Suprapubic skin (tissue), 4 donors: ENCODE results near the gene MYL10.
"Not testable (repeated sequence)": the region's sequence is repeated elsewhere in the genome, so short reads cannot be mapped to it uniquely, and the experiment has no call there.

Source experiments
- EP300 ChIP-seq: sonication (generic); formaldehyde crosslinking; IDR thresholded peaks from one replicate; pipeline ENCODE4 v1.6.1; 2017; ENCODE audit warnings: antibody characterized with exemption
- POLR2A ChIP-seq, 2 donors: fragments of 450-650 bp; IDR thresholded peaks; one replicate each; pipeline ENCODE4 v1.6.1; 2017; ENCODE audit warnings: antibody characterized with exemption in 2 of 2, mild to moderate bottlenecking in 2 of 2, moderate library complexity in 2 of 2
- POLR2AphosphoS5 ChIP-seq, 3 donors: sonication (generic); formaldehyde crosslinking; IDR thresholded peaks; one replicate each; pipeline ENCODE4 v1.6.1; 2017; ENCODE audit warnings: antibody characterized with exemption in 3 of 3
- TF ChIP-seq, protein P1 (sequence below), 2 donors: fragments of 200-600 bp in 1 of 2; fragments of 450-650 bp in 1 of 2; sonication (generic) in 1 of 2; IDR thresholded peaks; one replicate each; pipeline ENCODE4 v1.5.1; 2016 to 2019; ENCODE audit warnings: antibody characterized with exemption in 2 of 2, mild to moderate bottlenecking in 1 of 2, moderate library complexity in 1 of 2

- TF ChIP-seq, protein P1, sequence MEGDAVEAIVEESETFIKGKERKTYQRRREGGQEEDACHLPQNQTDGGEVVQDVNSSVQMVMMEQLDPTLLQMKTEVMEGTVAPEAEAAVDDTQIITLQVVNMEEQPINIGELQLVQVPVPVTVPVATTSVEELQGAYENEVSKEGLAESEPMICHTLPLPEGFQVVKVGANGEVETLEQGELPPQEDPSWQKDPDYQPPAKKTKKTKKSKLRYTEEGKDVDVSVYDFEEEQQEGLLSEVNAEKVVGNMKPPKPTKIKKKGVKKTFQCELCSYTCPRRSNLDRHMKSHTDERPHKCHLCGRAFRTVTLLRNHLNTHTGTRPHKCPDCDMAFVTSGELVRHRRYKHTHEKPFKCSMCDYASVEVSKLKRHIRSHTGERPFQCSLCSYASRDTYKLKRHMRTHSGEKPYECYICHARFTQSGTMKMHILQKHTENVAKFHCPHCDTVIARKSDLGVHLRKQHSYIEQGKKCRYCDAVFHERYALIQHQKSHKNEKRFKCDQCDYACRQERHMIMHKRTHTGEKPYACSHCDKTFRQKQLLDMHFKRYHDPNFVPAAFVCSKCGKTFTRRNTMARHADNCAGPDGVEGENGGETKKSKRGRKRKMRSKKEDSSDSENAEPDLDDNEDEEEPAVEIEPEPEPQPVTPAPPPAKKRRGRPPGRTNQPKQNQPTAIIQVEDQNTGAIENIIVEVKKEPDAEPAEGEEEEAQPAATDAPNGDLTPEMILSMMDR (IDR thresholded peaks at IDR 0.05) = not testable (repeated sequence)
- TF ChIP-seq EP300; POLR2A (IDR thresholded peaks at IDR 0.05); POLR2AphosphoS5 (IDR thresholded peaks at IDR 0.05): not testable (repeated sequence)
These were observed 24.2 kb downstream of the MYL10 start for GRCh38 chr7:101604934-101605332.
